ENCODE measurements around the gene PFKL. TPM values are rescaled to one million over a fixed set of nuclear protein-coding genes. Genes with fewer than 3 reads are reported as not detected.

The PFKL gene
- total RNA-seq, 4 donors from 2014 or later: 185 to 288 (median 249) TPM

- 69% methylated on average over 30 of the region's 31 CpGs; no CpG with 5 or more reads in 1 of the 2 donors for WGBS, 2 donors (ENCODE audit: low coverage in 1 of 2)
- intact Hi-C loops (cut with DNase I; ENCODE audit: low total_unique reads) (no loop called here), in situ Hi-C loops (cut with MboI; ENCODE audit: low pct_ligation_motif_present in 1 of 4, low pct_unique_long_range_greater_than_20kb in 1 of 4, low sequenced_read_pairs in 3 of 4) (no loop called here)
- peaks cover 29% of the 10 kb centered on the region for H3K27me3 ChIP-seq
- TF ChIP-seq CTCF (IDR thresholded peaks at IDR 0.05): no peak
- no peak for TF ChIP-seq POLR2A (IDR thresholded peaks at IDR 0.05)
- no peak for TF ChIP-seq POLR2AphosphoS5 (IDR thresholded peaks at IDR 0.05)
- TF ChIP-seq EP300 (IDR thresholded peaks at IDR 0.05; ENCODE audit: low read depth): no peak
- DNase-seq: no peak
- H3K4me3 ChIP-seq: no peak overlapping the region
- H3K4me1 ChIP-seq: no peaks in the 10 kb centered on the region
- H3K27ac ChIP-seq: no peak overlapping the region
- H3K36me3 ChIP-seq: no peaks in the 10 kb centered on the region
- no peaks in the 10 kb centered on the region for H3K9me3 ChIP-seq
These were observed 12.9 kb upstream of the PFKL start for GRCh38 chr21:44286716-44287632.

GRCh38 chr21:44288251-44289110 lies 11.4 kb upstream of the PFKL start:
- Histone ChIP-seq H3K4me3 (no peak overlapping the region), H3K36me3 (no peaks in the 10 kb centered on the region), H3K4me1 (no peaks in the 10 kb centered on the region), H3K27ac (no peak overlapping the region), H3K27me3 (peaks cover 29% of the 10 kb centered on the region), H3K9me3 (no peaks in the 10 kb centered on the region)
- TF ChIP-seq EP300 (IDR thresholded peaks at IDR 0.05; ENCODE audit: low read depth) (no peak), CTCF (IDR thresholded peaks at IDR 0.05) (no peak), POLR2A (IDR thresholded peaks at IDR 0.05) (no peak), POLR2AphosphoS5 (IDR thresholded peaks at IDR 0.05) (no peak)
- in situ Hi-C loops (cut with MboI; ENCODE audit: low pct_ligation_motif_present in 1 of 4, low pct_unique_long_range_greater_than_20kb in 1 of 4, low sequenced_read_pairs in 3 of 4): no loop called here
- 89% methylated on average over 19 of the region's 23 CpGs; no CpG with 5 or more reads in 1 of the 2 donors for WGBS, 2 donors (ENCODE audit: low coverage in 1 of 2)
- no peak for DNase-seq
- intact Hi-C loops (cut with DNase I; ENCODE audit: low total_unique reads): no loop called here

- intact Hi-C loops (cut with DNase I; ENCODE audit: low total_unique reads): no loop called here
- H3K9me3 ChIP-seq: no peaks in the 10 kb centered on the region
- WGBS, 2 donors (ENCODE audit: low coverage in 1 of 2): 81% methylated on average over 22 of the region's 24 CpGs; no CpG with 5 or more reads in 1 of the 2 donors
- in situ Hi-C loops (cut with MboI; ENCODE audit: low pct_ligation_motif_present in 1 of 4, low pct_unique_long_range_greater_than_20kb in 1 of 4, low sequenced_read_pairs in 3 of 4): no loop called here
- no peak overlapping the region for H3K27ac ChIP-seq
- TF ChIP-seq POLR2AphosphoS5 (IDR thresholded peaks at IDR 0.05) (no peak), EP300 (IDR thresholded peaks at IDR 0.05; ENCODE audit: low read depth) (no peak), CTCF (IDR thresholded peaks at IDR 0.05) (no peak), POLR2A (IDR thresholded peaks at IDR 0.05) (no peak)
- peaks cover 29% of the 10 kb centered on the region for H3K27me3 ChIP-seq
- H3K36me3 ChIP-seq: no peaks in the 10 kb centered on the region
- H3K4me3 ChIP-seq: no peak overlapping the region
- H3K4me1 ChIP-seq: peaks cover 0 to 3% (median 2%) of the 10 kb centered on the region in 4 donors
- DNase-seq: no peak
These were observed 10.4 kb upstream of the PFKL start for GRCh38 chr21:44289381-44290010.
